SK-N-SH (cell line): Measurements from ENCODE around the gene CHRM5. TPM values are rescaled to one million over a fixed set of nuclear protein-coding genes. Genes with fewer than 3 reads are reported as not detected.

Experiments used
- CTCF ChIA-PET: fragments of 300-600, 350-600 bp; formaldehyde crosslinking; extraction: SDS; loops from one replicate; lab custom pipeline; 2021; lab: Yijun Ruan, JAX
- POLR2A ChIA-PET: fragments of 350-600 bp; sonication (Branson Sonifier 250); formaldehyde crosslinking; extraction: SDS; loops from one replicate; lab custom pipeline; 2020; ENCODE audit warnings: antibody characterized with exemption, inconsistent platforms; lab: Yijun Ruan, JAX
- DNase-seq: peaks from one replicate; pipeline ENCODE4 v3.0.0; 2012
- H2AFZ ChIP-seq: fragments of 200-600 bp; sonication (generic); 2 replicates; pipeline ENCODE4 v1.8.1; 2016; ENCODE audit warnings: antibody characterized with exemption, mild to moderate bottlenecking, low read depth
- H3F3A ChIP-seq: fragments of 200-600 bp; sonication (generic); replicated peaks from 2 replicates; pipeline ENCODE3; 2016; ENCODE audit warnings: antibody characterized with exemption, mild to moderate bottlenecking; ENCODE audit not compliant: insufficient read depth
- H3K27ac ChIP-seq, 2 experiments: fragments of 200-500 bp in 1 of 2; fragments of 200-600 bp in 1 of 2; sonication (Bioruptor generic) in 1 of 2; sonication (generic), shearing (Covaris generic) in 1 of 2; 2 replicates each; pipeline versions ENCODE4 v1.5.1 to v1.6.1; 2014 to 2016; ENCODE audit warnings: low read depth in 2 of 2, inconsistent platforms in 1 of 2, low read length in 1 of 2, mild to moderate bottlenecking in 1 of 2, mixed read lengths in 1 of 2
- H3K27me3 ChIP-seq: fragments of 200-600 bp; sonication (generic), shearing (Covaris generic); 2 replicates; pipeline ENCODE4 v1.6.1; 2016; ENCODE audit warnings: mixed run types; ENCODE audit not compliant: insufficient read depth
- H3K36me3 ChIP-seq, 2 experiments: fragments of 200-500 bp in 1 of 2; fragments of 200-600 bp in 1 of 2; sonication (Bioruptor generic) in 1 of 2; sonication (generic) in 1 of 2; replicated peaks in 1 of 2; 2 replicates each; pipeline versions ENCODE3 to v1.5.1; 2014 to 2016; ENCODE audit warnings: low read length in 1 of 2, mild to moderate bottlenecking in 1 of 2; ENCODE audit not compliant: insufficient read depth in 2 of 2, control insufficient read depth in 1 of 2
- H3K4me1 ChIP-seq, 2 experiments: fragments of 200-500 bp in 1 of 2; fragments of 200-600 bp in 1 of 2; sonication (Bioruptor generic) in 1 of 2; sonication (generic), shearing (Covaris generic) in 1 of 2; 2 replicates each; pipeline versions ENCODE4 v1.5.1 to v1.6.1; 2014 to 2016; ENCODE audit warnings: low read depth in 1 of 2, low read length in 1 of 2, mixed run types in 1 of 2; ENCODE audit not compliant: insufficient read depth in 2 of 2, control insufficient read depth in 1 of 2
- H3K4me2 ChIP-seq: fragments of 200-600 bp; sonication (generic), shearing (Covaris generic); 2 replicates; pipeline ENCODE4 v1.6.1; 2017; ENCODE audit warnings: mixed run types
- H3K4me3 ChIP-seq, 2 experiments: fragments of 200-500 bp in 1 of 2; fragments of 200-600 bp in 1 of 2; sonication (Bioruptor generic) in 1 of 2; sonication (generic), shearing (Covaris generic) in 1 of 2; 2 replicates each; pipeline versions ENCODE4 v1.5.1 to v1.8.1; 2014 to 2016; ENCODE audit warnings: low read depth in 2 of 2, inconsistent platforms in 1 of 2, low read length in 1 of 2, mild to moderate bottlenecking in 1 of 2, mixed read lengths in 1 of 2, moderate library complexity in 1 of 2
- H3K79me2 ChIP-seq: fragments of 200-600 bp; sonication (generic); 2 replicates; pipeline ENCODE4 v1.8.1; 2017; ENCODE audit warnings: mild to moderate bottlenecking; ENCODE audit not compliant: insufficient read depth
- H3K9ac ChIP-seq: fragments of 200-600 bp; sonication (generic); 2 replicates; pipeline ENCODE4 v1.6.1; 2017; ENCODE audit warnings: mixed run types
- H3K9me2 ChIP-seq: fragments of 200-600 bp; sonication (generic); 2 replicates; pipeline ENCODE4 v1.6.1; 2017; ENCODE audit warnings: mixed run types
- H3K9me3 ChIP-seq: fragments of 200-600 bp; sonication (generic); 2 replicates; pipeline ENCODE4 v1.6.1; 2017; ENCODE audit warnings: mixed run types, mild to moderate bottlenecking, moderate library complexity
- H4K20me1 ChIP-seq: fragments of 200-600 bp; sonication (generic); 2 replicates; pipeline ENCODE4 v1.6.1; 2017; ENCODE audit warnings: mild to moderate bottlenecking, mixed run types; ENCODE audit not compliant: insufficient read depth
- CHD2 ChIP-seq: fragments of 150-350 bp; IDR thresholded peaks from 2 replicates; pipeline ENCODE4 v1.6.1; 2018; ENCODE audit warnings: low read length; ENCODE audit not compliant: partially characterized antibody
- EZH2phosphoT487 ChIP-seq: fragments of 200-600 bp; sonication (generic); IDR thresholded peaks from 2 replicates; pipeline ENCODE4 v1.6.1; 2017; ENCODE audit warnings: low read depth, mixed run types, mild to moderate bottlenecking, antibody characterized with exemption, moderate library complexity, borderline replicate concordance
- FOSL2 ChIP-seq: IDR thresholded peaks from 2 replicates; pipeline ENCODE4 v1.4.0; 2012; ENCODE audit warnings: low read depth, mild to moderate bottlenecking, moderate library complexity, borderline replicate concordance
- FOXM1 ChIP-seq: IDR thresholded peaks from 2 replicates; pipeline ENCODE4 v1.4.0; 2012; ENCODE audit warnings: low read depth, mild to moderate bottlenecking
- GABPA ChIP-seq: IDR thresholded peaks from 2 replicates; pipeline ENCODE4 v1.4.0; 2012; ENCODE audit warnings: low read depth, mild to moderate bottlenecking
- JUND ChIP-seq: IDR thresholded peaks from 2 replicates; pipeline ENCODE4 v1.4.0; 2012
- MEF2A ChIP-seq: IDR thresholded peaks from 2 replicates; pipeline ENCODE4 v1.4.0; 2012; ENCODE audit warnings: low read depth, borderline replicate concordance
- MXI1 ChIP-seq: IDR thresholded peaks from 2 replicates; pipeline ENCODE4 v1.6.1; 2012; ENCODE audit warnings: mild to moderate bottlenecking, low read depth, low read length, improper control_type of control experiment
- NRF1 ChIP-seq: IDR thresholded peaks from 2 replicates; pipeline ENCODE4 v1.6.1; 2012; ENCODE audit warnings: low read depth, mild to moderate bottlenecking, low read length
- SIN3A ChIP-seq: IDR thresholded peaks from 2 replicates; pipeline ENCODE4 v1.6.1; 2012; ENCODE audit warnings: low read depth, mild to moderate bottlenecking, low read length, moderate library complexity, borderline replicate concordance
- SMC3 ChIP-seq: IDR thresholded peaks from 2 replicates; pipeline ENCODE4 v1.6.1; 2012; ENCODE audit warnings: low read depth, low read length, improper control_type of control experiment
- TCF12 ChIP-seq: IDR thresholded peaks from 2 replicates; pipeline ENCODE4 v1.4.0; 2012
- TEAD4 ChIP-seq: IDR thresholded peaks from 2 replicates; pipeline ENCODE4 v1.4.0; 2012; ENCODE audit warnings: mild to moderate bottlenecking, borderline replicate concordance; ENCODE audit not compliant: insufficient read depth
- USF1 ChIP-seq: IDR thresholded peaks from 2 replicates; pipeline ENCODE4 v1.4.0; 2012; ENCODE audit warnings: low read depth, borderline replicate concordance
- USF2 ChIP-seq: fragments of 150-350 bp; IDR thresholded peaks from 2 replicates; pipeline ENCODE4 v1.6.1; 2017; ENCODE audit warnings: antibody characterized with exemption, low read length, low read depth, borderline replicate concordance
- YY1 ChIP-seq: IDR thresholded peaks from 2 replicates; pipeline ENCODE4 v1.4.0; 2012; ENCODE audit warnings: low read depth, mild to moderate bottlenecking
- WGBS: methylation state at CpG from one replicate; pipeline ENCODE4 v1.1.6; 2017; ENCODE audit warnings: low lambda C conversion rate; 5-methylcytosine and 5-hydroxymethylcytosine counted together
- polyA plus RNA-seq, 3 experiments: library from polyadenylated mRNA; depleted of rRNA; stranded (reverse); fragments of >200 nt; gene quantifications; 2 replicates each; pipeline ENCODE4 v1.2.3, GENCODE V29; 2012
- TF ChIP-seq, protein P1 (sequence below): IDR thresholded peaks from 2 replicates; pipeline ENCODE4 v1.6.1; 2012; ENCODE audit warnings: mild to moderate bottlenecking, low read depth, low read length, moderate library complexity
- TF ChIP-seq, protein P2 (sequence below): IDR thresholded peaks from 2 replicates; pipeline ENCODE4 v1.4.0; 2012; ENCODE audit warnings: low read depth
- TF ChIP-seq, protein P3 (sequence below): IDR thresholded peaks from 2 replicates; pipeline ENCODE4 v1.4.0; 2012; ENCODE audit warnings: low read depth, borderline replicate concordance
- TF ChIP-seq, protein P4 (sequence below): fragments of 150-350 bp; IDR thresholded peaks from 2 replicates; pipeline ENCODE4 v1.6.1; 2016; ENCODE audit warnings: mild to moderate bottlenecking, low read depth, low read length

The CHRM5 gene
- polyA plus RNA-seq, 1 of the 3 experiments (the other 2 are of a cell fraction) = 0.03 TPM

GRCh38 chr15:34106423-34106822 is 138.1 kb downstream of the CHRM5 start:
- POLR2A ChIA-PET = no interaction called here

More at GRCh38 chr15:34106423-34106822, 138.1 kb downstream of the CHRM5 start:
- no peaks in the 10 kb centered on the region for H3K9me2 ChIP-seq
- no peak overlapping the region for H2AFZ ChIP-seq
- 100% methylated on average over 1 of the region's 1 CpG for WGBS
- no peak for DNase-seq
- no peak overlapping the region for H3K9ac ChIP-seq
- no peaks in the 10 kb centered on the region for H3K27me3 ChIP-seq
- no peaks in the 10 kb centered on the region for H3K9me3 ChIP-seq
- H3K4me1 ChIP-seq = peaks cover 0 to 7% of the 10 kb centered on the region in 2 experiments; a peak in 1 of 4 replicates
- peaks cover 11% of the 10 kb centered on the region for H3K79me2 ChIP-seq
- no peak overlapping the region for H3K4me3 ChIP-seq
- H3K4me2 ChIP-seq = no peak overlapping the region
- CTCF ChIA-PET = no interaction called here
- TF ChIP-seq JUND (no peak), SIN3A (no peak), MEF2A (no peak), SMC3 (no peak), USF1 (no peak), MXI1 (no peak), FOXM1 (no peak), YY1 (no peak), TEAD4 (no peak), CHD2 (no peak), NRF1 (no peak), EZH2phosphoT487 (no peak), TCF12 (no peak), FOSL2 (no peak), USF2 (no peak), GABPA (no peak)
- TF ChIP-seq, protein P1, sequence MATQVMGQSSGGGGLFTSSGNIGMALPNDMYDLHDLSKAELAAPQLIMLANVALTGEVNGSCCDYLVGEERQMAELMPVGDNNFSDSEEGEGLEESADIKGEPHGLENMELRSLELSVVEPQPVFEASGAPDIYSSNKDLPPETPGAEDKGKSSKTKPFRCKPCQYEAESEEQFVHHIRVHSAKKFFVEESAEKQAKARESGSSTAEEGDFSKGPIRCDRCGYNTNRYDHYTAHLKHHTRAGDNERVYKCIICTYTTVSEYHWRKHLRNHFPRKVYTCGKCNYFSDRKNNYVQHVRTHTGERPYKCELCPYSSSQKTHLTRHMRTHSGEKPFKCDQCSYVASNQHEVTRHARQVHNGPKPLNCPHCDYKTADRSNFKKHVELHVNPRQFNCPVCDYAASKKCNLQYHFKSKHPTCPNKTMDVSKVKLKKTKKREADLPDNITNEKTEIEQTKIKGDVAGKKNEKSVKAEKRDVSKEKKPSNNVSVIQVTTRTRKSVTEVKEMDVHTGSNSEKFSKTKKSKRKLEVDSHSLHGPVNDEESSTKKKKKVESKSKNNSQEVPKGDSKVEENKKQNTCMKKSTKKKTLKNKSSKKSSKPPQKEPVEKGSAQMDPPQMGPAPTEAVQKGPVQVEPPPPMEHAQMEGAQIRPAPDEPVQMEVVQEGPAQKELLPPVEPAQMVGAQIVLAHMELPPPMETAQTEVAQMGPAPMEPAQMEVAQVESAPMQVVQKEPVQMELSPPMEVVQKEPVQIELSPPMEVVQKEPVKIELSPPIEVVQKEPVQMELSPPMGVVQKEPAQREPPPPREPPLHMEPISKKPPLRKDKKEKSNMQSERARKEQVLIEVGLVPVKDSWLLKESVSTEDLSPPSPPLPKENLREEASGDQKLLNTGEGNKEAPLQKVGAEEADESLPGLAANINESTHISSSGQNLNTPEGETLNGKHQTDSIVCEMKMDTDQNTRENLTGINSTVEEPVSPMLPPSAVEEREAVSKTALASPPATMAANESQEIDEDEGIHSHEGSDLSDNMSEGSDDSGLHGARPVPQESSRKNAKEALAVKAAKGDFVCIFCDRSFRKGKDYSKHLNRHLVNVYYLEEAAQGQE = no peak
- TF ChIP-seq, protein P2, sequence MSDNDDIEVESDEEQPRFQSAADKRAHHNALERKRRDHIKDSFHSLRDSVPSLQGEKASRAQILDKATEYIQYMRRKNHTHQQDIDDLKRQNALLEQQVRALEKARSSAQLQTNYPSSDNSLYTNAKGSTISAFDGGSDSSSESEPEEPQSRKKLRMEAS = no peak
- TF ChIP-seq, protein P3, sequence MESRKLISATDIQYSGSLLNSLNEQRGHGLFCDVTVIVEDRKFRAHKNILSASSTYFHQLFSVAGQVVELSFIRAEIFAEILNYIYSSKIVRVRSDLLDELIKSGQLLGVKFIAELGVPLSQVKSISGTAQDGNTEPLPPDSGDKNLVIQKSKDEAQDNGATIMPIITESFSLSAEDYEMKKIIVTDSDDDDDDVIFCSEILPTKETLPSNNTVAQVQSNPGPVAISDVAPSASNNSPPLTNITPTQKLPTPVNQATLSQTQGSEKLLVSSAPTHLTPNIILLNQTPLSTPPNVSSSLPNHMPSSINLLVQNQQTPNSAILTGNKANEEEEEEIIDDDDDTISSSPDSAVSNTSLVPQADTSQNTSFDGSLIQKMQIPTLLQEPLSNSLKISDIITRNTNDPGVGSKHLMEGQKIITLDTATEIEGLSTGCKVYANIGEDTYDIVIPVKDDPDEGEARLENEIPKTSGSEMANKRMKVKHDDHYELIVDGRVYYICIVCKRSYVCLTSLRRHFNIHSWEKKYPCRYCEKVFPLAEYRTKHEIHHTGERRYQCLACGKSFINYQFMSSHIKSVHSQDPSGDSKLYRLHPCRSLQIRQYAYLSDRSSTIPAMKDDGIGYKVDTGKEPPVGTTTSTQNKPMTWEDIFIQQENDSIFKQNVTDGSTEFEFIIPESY = no peak
- TF ChIP-seq, protein P4, sequence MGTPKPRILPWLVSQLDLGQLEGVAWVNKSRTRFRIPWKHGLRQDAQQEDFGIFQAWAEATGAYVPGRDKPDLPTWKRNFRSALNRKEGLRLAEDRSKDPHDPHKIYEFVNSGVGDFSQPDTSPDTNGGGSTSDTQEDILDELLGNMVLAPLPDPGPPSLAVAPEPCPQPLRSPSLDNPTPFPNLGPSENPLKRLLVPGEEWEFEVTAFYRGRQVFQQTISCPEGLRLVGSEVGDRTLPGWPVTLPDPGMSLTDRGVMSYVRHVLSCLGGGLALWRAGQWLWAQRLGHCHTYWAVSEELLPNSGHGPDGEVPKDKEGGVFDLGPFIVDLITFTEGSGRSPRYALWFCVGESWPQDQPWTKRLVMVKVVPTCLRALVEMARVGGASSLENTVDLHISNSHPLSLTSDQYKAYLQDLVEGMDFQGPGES = no peak
- H3K27ac ChIP-seq = no peak overlapping the region
- no peaks in the 10 kb centered on the region for H4K20me1 ChIP-seq
- H3F3A ChIP-seq = peaks cover 7% of the 10 kb centered on the region
- H3K36me3 ChIP-seq = no peaks in the 10 kb centered on the region
